ENCODE measurements around the gene UNC93B1.
A peak's percentile ranks its signal among the peaks of the same experiment; 100 is the strongest.

GRCh38 chr11:68008381-68009337, 4.8 kb upstream of the UNC93B1 start:
- TF ChIP-seq CTCF (IDR thresholded peaks at IDR 0.05 in 8 of 11, conservative IDR thresholded peaks at IDR 0.05 in 3 of 11) (no peak), POLR2AphosphoS5 (IDR thresholded peaks at IDR 0.05) (peak; percentile 79 to 87 (median 81)), POLR2A (IDR thresholded peaks at IDR 0.05) (no peak)
